AG10803 (cell line): ENCODE results near the gene BDH1.

Experiments used
- DNase-seq: peaks from one replicate; pipeline ENCODE4 v3.0.0; 2010; ENCODE audit warnings: low read depth
- H3K4me3 ChIP-seq: 2 replicates; pipeline ENCODE4 v1.5.1; 2011; ENCODE audit warnings: mild to moderate bottlenecking, low read length, control low read depth
- CTCF ChIP-seq: conservative IDR thresholded peaks from 2 replicates; pipeline ENCODE4 v1.5.1; 2011; ENCODE audit warnings: mild to moderate bottlenecking, low read length, control low read depth, inconsistent platforms

The BDH1 gene

GRCh38 chr3:197465996-197466549 is 89.7 kb downstream of the BDH1 start:
- H3K4me3 ChIP-seq = no peak overlapping the region
- TF ChIP-seq CTCF = no peak
- peak; percentile 81 for DNase-seq

GRCh38 chr3:197465197-197465995 is 90.4 kb downstream of the BDH1 start:
- no peak for TF ChIP-seq CTCF
- DNase-seq = peak; percentile 35
- H3K4me3 ChIP-seq = no peak overlapping the region

GRCh38 chr3:197464794-197465193 is 91.0 kb downstream of the BDH1 start:
- no peak overlapping the region for H3K4me3 ChIP-seq
- TF ChIP-seq CTCF = no peak
- DNase-seq = no peak

- TF ChIP-seq CTCF = no peak
- no peak overlapping the region for H3K4me3 ChIP-seq
- peak; percentile 38 for DNase-seq
Measured at GRCh38 chr3:197463279-197463678, 92.5 kb downstream of the BDH1 start.

GRCh38 chr3:197462808-197463207 is 93.0 kb downstream of the BDH1 start:
- DNase-seq = no peak
- no peak overlapping the region for H3K4me3 ChIP-seq
- no peak for TF ChIP-seq CTCF

- no peak for TF ChIP-seq CTCF
- DNase-seq = no peak
- no peak overlapping the region for H3K4me3 ChIP-seq
Measured at GRCh38 chr3:197460639-197461038, 95.1 kb downstream of the BDH1 start.

GRCh38 chr3:197460002-197460401 is 95.8 kb downstream of the BDH1 start:
- H3K4me3 ChIP-seq = no peak overlapping the region
- no peak for DNase-seq
- TF ChIP-seq CTCF = no peak
